ENCODE data around the gene SAP130.

DNA sequence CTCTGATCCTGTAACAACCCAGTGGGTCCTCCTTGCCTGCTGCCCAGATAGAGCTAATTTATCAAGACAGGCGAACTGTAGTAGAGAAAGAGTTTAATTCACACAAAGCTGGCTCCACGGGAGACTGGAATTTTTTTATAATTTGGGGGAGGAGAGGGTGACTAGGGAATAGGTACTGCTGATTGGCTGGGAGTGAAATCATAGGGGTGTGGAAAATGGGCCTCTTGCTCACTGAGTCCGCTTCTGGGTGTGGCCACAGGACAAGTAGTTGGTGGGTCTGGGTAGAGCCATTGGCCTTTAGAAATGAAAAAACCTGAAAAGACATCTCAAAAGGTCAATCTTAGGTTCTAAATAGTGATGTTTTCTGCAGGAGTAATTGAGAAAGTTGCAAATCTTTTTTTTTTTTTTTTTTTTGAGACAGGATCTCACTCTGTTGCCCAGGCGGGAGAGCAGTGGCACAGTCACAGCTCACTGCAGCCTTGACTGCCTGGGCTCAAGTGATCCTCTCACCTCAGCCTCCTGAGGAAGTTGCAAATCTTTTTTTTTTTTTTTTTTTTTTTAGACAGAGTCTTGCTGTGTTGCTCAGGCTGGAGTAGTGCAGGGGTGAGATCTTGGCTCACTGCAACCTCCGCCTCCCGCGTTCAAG, 48.7 kb upstream of the SAP130 start:
- TF ChIP-seq EZH2phosphoT487 (IDR thresholded peaks at IDR 0.05) (no peak), EZH2 (IDR thresholded peaks at IDR 0.05) (no peak)
